ENCODE data around the gene APP.

DNA sequence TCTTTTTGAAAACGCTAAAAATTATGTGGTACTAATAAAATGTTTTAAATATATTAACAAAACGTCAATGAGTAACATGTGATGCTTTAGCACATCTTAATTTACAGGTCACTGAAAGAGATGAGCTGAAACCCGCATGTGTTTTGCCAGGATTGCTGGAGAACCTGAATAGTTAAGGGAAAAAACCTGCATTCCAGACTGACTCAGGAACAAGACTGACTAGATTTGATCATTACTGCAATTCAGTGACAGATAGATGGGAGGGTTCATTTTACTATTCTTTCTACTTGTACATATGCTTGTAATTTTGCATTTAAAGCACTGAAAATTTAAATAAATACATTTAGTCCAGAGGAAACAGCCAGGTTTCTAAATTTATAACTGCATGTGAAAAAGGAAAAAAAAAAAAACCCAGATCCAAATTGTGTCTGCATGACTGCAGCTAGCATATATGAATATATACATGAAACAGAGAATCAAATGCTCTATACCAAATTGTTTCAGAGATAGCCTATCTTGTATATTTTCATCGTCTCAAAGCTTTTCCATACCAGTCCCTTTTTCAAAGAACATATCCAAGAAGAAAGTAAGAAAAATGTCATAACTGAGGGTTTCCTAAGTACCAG is 71.7 kb downstream of the APP start:
- TF ChIP-seq NFE2L2 (IDR thresholded peaks at IDR 0.05; ENCODE audit: low read length) (no peak), PCBP1 (IDR thresholded peaks at IDR 0.05; ENCODE audit: borderline replicate concordance, low read depth, low read length) (no peak), ZNF446 (CRISPR knock-in tag; IDR thresholded peaks at IDR 0.05) (no peak), KLF13 (CRISPR knock-in tag; IDR thresholded peaks at IDR 0.05) (no peak), RFX1 (IDR thresholded peaks at IDR 0.05) (no peak), ZSCAN20 (CRISPR knock-in tag; IDR thresholded peaks at IDR 0.05; ENCODE audit: borderline replicate concordance) (no peak), ARNT (IDR thresholded peaks at IDR 0.05) (no peak), RELA (CRISPR knock-in tag; IDR thresholded peaks at IDR 0.05) (no peak)
- TF ChIP-seq, protein P1, sequence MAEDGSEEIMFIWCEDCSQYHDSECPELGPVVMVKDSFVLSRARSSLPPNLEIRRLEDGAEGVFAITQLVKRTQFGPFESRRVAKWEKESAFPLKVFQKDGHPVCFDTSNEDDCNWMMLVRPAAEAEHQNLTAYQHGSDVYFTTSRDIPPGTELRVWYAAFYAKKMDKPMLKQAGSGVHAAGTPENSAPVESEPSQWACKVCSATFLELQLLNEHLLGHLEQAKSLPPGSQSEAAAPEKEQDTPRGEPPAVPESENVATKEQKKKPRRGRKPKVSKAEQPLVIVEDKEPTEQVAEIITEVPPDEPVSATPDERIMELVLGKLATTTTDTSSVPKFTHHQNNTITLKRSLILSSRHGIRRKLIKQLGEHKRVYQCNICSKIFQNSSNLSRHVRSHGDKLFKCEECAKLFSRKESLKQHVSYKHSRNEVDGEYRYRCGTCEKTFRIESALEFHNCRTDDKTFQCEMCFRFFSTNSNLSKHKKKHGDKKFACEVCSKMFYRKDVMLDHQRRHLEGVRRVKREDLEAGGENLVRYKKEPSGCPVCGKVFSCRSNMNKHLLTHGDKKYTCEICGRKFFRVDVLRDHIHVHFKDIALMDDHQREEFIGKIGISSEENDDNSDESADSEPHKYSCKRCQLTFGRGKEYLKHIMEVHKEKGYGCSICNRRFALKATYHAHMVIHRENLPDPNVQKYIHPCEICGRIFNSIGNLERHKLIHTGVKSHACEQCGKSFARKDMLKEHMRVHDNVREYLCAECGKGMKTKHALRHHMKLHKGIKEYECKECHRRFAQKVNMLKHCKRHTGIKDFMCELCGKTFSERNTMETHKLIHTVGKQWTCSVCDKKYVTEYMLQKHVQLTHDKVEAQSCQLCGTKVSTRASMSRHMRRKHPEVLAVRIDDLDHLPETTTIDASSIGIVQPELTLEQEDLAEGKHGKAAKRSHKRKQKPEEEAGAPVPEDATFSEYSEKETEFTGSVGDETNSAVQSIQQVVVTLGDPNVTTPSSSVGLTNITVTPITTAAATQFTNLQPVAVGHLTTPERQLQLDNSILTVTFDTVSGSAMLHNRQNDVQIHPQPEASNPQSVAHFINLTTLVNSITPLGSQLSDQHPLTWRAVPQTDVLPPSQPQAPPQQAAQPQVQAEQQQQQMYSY (CRISPR knock-in tag; IDR thresholded peaks at IDR 0.05): no peak
- TF ChIP-seq, protein P2, sequence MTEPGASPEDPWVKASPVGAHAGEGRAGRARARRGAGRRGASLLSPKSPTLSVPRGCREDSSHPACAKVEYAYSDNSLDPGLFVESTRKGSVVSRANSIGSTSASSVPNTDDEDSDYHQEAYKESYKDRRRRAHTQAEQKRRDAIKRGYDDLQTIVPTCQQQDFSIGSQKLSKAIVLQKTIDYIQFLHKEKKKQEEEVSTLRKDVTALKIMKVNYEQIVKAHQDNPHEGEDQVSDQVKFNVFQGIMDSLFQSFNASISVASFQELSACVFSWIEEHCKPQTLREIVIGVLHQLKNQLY (CRISPR knock-in tag; IDR thresholded peaks at IDR 0.05): no peak
- TF ChIP-seq, protein P3, sequence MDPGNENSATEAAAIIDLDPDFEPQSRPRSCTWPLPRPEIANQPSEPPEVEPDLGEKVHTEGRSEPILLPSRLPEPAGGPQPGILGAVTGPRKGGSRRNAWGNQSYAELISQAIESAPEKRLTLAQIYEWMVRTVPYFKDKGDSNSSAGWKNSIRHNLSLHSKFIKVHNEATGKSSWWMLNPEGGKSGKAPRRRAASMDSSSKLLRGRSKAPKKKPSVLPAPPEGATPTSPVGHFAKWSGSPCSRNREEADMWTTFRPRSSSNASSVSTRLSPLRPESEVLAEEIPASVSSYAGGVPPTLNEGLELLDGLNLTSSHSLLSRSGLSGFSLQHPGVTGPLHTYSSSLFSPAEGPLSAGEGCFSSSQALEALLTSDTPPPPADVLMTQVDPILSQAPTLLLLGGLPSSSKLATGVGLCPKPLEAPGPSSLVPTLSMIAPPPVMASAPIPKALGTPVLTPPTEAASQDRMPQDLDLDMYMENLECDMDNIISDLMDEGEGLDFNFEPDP (CRISPR knock-in tag; conservative IDR thresholded peaks at IDR 0.05): no peak
- TF ChIP-seq, protein P4, sequence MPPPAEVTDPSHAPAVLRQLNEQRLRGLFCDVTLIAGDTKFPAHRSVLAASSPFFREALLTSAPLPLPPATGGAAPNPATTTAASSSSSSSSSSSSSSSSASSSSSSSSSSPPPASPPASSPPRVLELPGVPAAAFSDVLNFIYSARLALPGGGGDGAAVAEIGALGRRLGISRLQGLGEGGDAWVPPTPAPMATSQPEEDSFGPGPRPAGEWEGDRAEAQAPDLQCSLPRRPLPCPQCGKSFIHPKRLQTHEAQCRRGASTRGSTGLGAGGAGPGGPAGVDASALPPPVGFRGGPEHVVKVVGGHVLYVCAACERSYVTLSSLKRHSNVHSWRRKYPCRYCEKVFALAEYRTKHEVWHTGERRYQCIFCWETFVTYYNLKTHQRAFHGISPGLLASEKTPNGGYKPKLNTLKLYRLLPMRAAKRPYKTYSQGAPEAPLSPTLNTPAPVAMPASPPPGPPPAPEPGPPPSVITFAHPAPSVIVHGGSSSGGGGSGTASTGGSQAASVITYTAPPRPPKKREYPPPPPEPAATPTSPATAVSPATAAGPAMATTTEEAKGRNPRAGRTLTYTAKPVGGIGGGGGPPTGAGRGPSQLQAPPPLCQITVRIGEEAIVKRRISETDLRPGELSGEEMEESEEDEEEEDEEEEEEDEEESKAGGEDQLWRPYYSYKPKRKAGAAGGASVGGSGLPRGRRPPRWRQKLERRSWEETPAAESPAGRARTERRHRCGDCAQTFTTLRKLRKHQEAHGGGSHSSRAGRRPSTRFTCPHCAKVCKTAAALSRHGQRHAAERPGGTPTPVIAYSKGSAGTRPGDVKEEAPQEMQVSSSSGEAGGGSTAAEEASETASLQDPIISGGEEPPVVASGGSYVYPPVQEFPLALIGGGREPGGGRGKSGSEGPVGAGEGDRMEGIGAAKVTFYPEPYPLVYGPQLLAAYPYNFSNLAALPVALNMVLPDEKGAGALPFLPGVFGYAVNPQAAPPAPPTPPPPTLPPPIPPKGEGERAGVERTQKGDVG (CRISPR knock-in tag; IDR thresholded peaks at IDR 0.05; ENCODE audit: borderline replicate concordance): no peak
- TF ChIP-seq, protein P5, sequence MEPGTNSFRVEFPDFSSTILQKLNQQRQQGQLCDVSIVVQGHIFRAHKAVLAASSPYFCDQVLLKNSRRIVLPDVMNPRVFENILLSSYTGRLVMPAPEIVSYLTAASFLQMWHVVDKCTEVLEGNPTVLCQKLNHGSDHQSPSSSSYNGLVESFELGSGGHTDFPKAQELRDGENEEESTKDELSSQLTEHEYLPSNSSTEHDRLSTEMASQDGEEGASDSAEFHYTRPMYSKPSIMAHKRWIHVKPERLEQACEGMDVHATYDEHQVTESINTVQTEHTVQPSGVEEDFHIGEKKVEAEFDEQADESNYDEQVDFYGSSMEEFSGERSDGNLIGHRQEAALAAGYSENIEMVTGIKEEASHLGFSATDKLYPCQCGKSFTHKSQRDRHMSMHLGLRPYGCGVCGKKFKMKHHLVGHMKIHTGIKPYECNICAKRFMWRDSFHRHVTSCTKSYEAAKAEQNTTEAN (CRISPR knock-in tag; conservative IDR thresholded peaks at IDR 0.05): no peak
- TF ChIP-seq, protein P6, sequence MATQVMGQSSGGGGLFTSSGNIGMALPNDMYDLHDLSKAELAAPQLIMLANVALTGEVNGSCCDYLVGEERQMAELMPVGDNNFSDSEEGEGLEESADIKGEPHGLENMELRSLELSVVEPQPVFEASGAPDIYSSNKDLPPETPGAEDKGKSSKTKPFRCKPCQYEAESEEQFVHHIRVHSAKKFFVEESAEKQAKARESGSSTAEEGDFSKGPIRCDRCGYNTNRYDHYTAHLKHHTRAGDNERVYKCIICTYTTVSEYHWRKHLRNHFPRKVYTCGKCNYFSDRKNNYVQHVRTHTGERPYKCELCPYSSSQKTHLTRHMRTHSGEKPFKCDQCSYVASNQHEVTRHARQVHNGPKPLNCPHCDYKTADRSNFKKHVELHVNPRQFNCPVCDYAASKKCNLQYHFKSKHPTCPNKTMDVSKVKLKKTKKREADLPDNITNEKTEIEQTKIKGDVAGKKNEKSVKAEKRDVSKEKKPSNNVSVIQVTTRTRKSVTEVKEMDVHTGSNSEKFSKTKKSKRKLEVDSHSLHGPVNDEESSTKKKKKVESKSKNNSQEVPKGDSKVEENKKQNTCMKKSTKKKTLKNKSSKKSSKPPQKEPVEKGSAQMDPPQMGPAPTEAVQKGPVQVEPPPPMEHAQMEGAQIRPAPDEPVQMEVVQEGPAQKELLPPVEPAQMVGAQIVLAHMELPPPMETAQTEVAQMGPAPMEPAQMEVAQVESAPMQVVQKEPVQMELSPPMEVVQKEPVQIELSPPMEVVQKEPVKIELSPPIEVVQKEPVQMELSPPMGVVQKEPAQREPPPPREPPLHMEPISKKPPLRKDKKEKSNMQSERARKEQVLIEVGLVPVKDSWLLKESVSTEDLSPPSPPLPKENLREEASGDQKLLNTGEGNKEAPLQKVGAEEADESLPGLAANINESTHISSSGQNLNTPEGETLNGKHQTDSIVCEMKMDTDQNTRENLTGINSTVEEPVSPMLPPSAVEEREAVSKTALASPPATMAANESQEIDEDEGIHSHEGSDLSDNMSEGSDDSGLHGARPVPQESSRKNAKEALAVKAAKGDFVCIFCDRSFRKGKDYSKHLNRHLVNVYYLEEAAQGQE (IDR thresholded peaks at IDR 0.05; ENCODE audit: borderline replicate concordance in 1 of 2, low read depth in 1 of 2, low read length in 2 of 2): no peak

All from HepG2 (cell line).